Gastrocnemius medialis (tissue), 4 donors: ENCODE data around the gene KIF5B.

Experiments
- CTCF ChIP-seq, 5 experiments: fragments of 450-650 bp in 3 of 5; fragments of 200-600 bp in 2 of 5; sonication (generic) in 2 of 5; IDR thresholded peaks in 4 of 5; conservative IDR thresholded peaks in 1 of 5; 1 replicate in 4 of 5; 2 replicates in 1 of 5; pipeline ENCODE4 v1.5.1; 2016 to 2019; ENCODE audit warnings: antibody characterized with exemption in 5 of 5, mild to moderate bottlenecking in 3 of 5, moderate library complexity in 3 of 5
- POLR2A ChIP-seq, 2 donors: fragments of 450-650 bp; IDR thresholded peaks; one replicate each; pipeline ENCODE4 v1.6.1; 2017; ENCODE audit warnings: antibody characterized with exemption in 2 of 2, mild to moderate bottlenecking in 2 of 2, moderate library complexity in 2 of 2

DNA sequence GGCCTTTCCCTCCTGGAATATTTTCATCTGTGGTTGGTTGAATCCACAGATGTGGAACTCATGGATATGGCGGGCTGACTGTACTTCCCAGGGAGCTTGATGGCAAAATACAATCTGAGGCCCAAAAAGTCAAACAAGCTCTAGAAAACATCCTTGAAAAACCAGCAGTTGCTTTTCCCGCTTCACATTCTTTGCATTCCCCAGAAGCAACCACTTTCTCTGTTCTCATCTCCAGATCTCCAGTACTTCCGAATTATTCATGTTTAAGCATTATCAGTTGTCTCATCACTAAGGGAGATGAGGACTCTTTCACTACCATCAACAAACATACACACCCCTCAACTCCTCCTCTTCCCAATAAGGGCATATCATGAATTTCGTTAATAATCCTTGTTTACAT lies 55.3 kb downstream of the KIF5B start:
- no peak for TF ChIP-seq POLR2A (IDR thresholded peaks at IDR 0.05)
- TF ChIP-seq CTCF (IDR thresholded peaks at IDR 0.05 in 4 of 5, conservative IDR thresholded peaks at IDR 0.05 in 1 of 5), result no peak
